AG04449 (cell line): ENCODE results near the gene SSBP3.

ENCODE experiments used
- CTCF ChIA-PET: fragments of 350-600 bp; formaldehyde crosslinking; extraction: SDS; loops from one replicate; lab custom pipeline; 2021; ENCODE audit warnings: antibody characterized with exemption; lab: Yijun Ruan, JAX
- POLR2A ChIA-PET: fragments of 400-600, 350-600 bp; formaldehyde crosslinking; extraction: SDS; loops from one replicate; lab custom pipeline; 2020; ENCODE audit warnings: antibody characterized with exemption, inconsistent platforms; lab: Yijun Ruan, JAX
- DNase-seq: peaks from one replicate; pipeline ENCODE4 v3.0.0-alpha.2; 2010; ENCODE audit warnings: low read depth, low spot score
- H3K4me3 ChIP-seq: 2 replicates; pipeline ENCODE4 v1.5.1; 2011; ENCODE audit warnings: low read depth, mild to moderate bottlenecking, control low read depth, low read length
- TF ChIP-seq, protein P1 (sequence below): IDR thresholded peaks from one replicate; pipeline ENCODE4 v1.5.1; 2011; ENCODE audit warnings: mild to moderate bottlenecking, moderate library complexity, low read length, control low read depth, inconsistent platforms; ENCODE audit not compliant: insufficient read depth; ENCODE audit errors: missing control alignments

The SSBP3 gene

DNA sequence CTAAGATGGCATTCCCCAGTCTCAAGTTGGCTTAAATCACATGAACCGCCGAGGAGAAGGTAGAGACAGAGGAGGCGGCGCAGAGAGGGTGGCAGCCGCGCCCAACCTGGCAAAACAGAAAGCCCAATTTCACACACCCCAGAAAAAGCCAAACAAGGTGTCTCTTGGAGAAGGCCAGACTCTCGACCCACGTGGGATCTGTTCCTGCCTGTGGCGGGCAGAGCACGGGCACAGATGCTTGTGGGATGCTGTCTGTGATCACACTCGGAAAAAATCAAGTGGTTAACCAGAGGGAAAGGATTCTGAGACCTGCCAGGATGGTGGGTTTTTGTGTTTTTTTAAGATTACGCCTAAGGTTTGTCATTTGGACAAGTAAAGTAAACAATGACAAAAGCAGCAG lies 125.5 kb downstream of the SSBP3 start:
- DNase-seq: no peak
- H3K4me3 ChIP-seq: no peak overlapping the region
- TF ChIP-seq, protein P1, sequence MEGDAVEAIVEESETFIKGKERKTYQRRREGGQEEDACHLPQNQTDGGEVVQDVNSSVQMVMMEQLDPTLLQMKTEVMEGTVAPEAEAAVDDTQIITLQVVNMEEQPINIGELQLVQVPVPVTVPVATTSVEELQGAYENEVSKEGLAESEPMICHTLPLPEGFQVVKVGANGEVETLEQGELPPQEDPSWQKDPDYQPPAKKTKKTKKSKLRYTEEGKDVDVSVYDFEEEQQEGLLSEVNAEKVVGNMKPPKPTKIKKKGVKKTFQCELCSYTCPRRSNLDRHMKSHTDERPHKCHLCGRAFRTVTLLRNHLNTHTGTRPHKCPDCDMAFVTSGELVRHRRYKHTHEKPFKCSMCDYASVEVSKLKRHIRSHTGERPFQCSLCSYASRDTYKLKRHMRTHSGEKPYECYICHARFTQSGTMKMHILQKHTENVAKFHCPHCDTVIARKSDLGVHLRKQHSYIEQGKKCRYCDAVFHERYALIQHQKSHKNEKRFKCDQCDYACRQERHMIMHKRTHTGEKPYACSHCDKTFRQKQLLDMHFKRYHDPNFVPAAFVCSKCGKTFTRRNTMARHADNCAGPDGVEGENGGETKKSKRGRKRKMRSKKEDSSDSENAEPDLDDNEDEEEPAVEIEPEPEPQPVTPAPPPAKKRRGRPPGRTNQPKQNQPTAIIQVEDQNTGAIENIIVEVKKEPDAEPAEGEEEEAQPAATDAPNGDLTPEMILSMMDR: no peak
- ChIA-PET CTCF (no interaction called here), POLR2A (no interaction called here)

DNA sequence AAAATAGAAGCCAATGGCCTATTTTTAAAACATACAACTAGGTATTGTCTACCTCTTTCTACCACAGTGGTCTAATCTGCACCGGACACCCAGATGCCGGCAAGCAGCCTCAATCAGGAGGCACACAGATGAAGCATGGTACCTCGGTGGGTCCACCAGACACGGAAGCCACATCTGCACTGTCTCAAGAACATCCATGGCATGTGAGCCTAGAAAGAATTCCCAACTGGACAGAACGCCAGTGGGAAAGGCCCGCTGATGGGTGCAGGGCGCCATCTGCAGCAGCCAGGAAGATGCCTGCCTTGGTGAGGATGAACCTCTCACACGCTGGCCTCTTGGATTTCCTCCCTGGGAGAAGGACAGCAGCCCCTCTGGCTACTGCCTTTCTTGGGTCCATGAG lies 126.7 kb downstream of the SSBP3 start:
- TF ChIP-seq, protein P1: no peak
- H3K4me3 ChIP-seq: no peak overlapping the region
- no peak for DNase-seq
- POLR2A ChIA-PET: no interaction called here
- CTCF ChIA-PET: interaction anchor here (1.5 to 2.2 kb wide), 2 partner anchors 8 to 10 kb away, joined by 3 to 11 read pairs; no protein-coding TSS in a partner anchor

DNA sequence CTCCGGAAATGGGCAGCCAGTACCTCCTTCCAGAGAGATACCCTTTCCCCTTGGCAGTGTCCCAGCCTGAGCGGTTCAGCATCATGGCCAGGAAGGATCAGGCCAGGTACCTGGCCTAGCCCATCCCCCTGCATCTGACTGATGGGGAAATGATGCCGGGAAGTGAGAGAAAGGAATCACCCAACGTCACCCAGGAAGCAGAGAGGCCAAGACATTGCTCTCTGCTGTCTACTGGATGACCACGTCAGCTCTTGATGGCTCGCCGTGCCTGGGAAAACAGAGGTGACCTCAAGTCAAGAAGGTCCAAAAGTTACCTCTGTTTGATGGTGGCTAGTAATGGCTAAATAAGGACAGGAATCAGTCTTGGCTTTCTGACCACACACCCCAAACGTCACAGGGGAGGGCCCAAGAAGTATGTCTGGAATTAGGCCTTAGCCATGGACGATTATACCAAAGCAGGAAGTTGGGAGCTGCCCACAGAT lies 127.2 kb downstream of the SSBP3 start:
- DNase-seq: peak; percentile 80
- TF ChIP-seq, protein P1: no peak
- ChIA-PET CTCF (interaction anchor here (1.0 to 2.2 kb wide), 3 partner anchors 8 to 11 kb away, joined by 3 to 11 read pairs (median 3); no protein-coding TSS in a partner anchor), POLR2A (no interaction called here)
- H3K4me3 ChIP-seq: no peak overlapping the region

DNA sequence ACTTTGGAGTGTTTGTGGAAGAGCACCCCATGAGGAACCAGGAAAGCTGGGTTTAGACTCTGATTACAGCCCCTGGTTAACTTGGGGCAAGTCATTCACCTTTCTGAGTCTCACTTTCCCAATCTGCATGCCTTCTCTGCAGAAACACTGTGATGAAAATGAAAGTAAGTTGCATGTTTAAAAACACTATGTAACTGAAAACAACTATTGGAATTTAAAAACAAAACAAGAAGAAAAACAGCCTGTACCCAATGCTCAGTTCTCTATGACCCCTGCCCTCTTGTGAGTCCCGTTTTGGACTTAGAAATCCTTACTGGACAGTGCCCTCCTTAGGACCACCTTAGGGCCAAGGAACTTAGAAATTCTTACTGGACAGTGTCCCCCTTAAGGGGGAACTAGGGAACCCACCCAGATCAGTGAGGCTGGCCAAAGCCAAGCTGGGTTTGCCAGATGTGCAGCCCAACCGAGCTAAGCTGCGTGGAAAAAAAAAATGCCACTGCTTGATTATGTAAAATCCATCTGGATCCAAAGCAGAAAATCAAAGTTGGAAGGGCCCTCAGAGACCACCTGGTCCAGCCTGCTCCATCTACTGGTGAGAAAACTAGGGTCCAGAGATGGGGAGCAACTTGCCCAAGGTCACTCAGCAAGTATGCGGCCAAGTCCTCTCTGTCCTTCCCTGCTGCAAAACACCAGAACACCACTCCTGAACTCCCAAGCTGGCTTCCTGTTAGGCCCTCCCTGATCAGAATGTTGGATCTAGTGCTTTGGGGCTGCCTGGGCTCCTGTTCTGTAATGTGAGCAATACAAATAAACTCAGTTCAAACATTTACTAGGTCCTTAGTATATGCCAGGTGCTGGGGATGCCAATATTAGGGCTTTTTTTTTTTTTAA lies 128.5 kb downstream of the SSBP3 start:
- TF ChIP-seq, protein P1: no peak
- CTCF ChIA-PET: interaction anchor here (0.9 to 2.2 kb wide), 3 partner anchors 11 to 17 kb away, joined by 3 to 11 read pairs (median 3); no protein-coding TSS in a partner anchor
- H3K4me3 ChIP-seq: no peak overlapping the region
- POLR2A ChIA-PET: interaction anchor here (0.6 kb wide), 1 partner anchor 107 kb away, joined by 4 read pairs; no protein-coding TSS in a partner anchor
- no peak for DNase-seq

DNA sequence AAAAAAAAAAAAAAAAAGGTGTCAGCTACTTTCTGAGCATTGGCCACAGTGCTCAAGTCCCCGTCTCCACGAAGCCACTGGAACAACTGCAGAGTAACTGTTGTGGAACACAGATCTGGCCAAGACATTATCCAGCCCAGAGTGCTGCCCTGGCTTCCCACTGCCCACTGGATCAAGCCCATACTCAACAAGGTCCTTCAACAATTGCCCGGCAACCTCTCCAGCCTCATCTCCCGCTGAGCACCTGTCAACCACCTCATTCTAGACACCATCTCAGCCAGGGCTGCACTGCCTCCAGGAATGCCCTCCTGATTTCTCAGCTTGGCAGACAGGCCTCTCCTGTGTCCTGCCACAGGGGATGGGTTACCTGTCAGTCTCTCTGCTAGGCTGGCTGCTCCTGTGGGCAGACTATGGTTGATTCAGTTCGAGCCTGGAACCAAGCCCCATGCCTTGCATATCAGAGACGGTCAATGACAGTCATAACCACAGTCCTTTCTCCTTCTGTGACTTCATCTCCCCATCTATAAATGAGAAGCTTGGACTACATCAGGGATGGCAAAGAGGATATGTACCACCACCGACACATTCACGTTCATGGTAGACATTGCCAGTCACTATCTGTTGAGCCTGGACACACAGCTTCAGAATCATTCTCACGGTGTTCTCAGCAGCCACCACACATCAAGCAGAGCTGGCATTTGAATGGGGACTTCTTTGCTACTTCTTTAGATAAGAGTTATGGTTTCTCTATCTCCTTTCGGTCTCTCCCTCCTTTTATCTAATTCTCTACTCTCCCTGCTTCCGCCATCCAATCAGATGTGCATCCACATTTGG lies 129.4 kb downstream of the SSBP3 start:
- CTCF ChIA-PET: interaction anchor here (0.9 to 1.3 kb wide), 4 partner anchors 10 to 169 kb away, joined by 3 to 4 read pairs (median 3); no protein-coding TSS in a partner anchor

More for the DNA sequence above, 129.4 kb downstream of the SSBP3 start:
- H3K4me3 ChIP-seq: no peak overlapping the region
- no peak for DNase-seq
- TF ChIP-seq, protein P1: no peak
- POLR2A ChIA-PET: no interaction called here
